Neuronal stem cell (in vitro differentiated cells): ENCODE results near the gene C16orf46. TPM values are rescaled to one million over a fixed set of nuclear protein-coding genes. Genes with fewer than 3 reads are reported as not detected.
A peak's percentile ranks its signal among the peaks of the same experiment; 100 is the strongest.

Experiments
- DNase-seq: peaks from one replicate; pipeline ENCODE4 v3.0.0-alpha.2; 2013; ENCODE audit warnings: low spot score
- H2AFZ ChIP-seq: one replicate; pipeline ENCODE4 v1.6.1; 2013; ENCODE audit warnings: mild to moderate bottlenecking, low read length, inconsistent platforms
- H2AK5ac ChIP-seq: 2 replicates; pipeline ENCODE4 v1.6.1; 2013; ENCODE audit warnings: low read depth, mild to moderate bottlenecking, inconsistent platforms, low read length, moderate library complexity, mixed read lengths
- H2BK120ac ChIP-seq: 2 replicates; pipeline ENCODE4 v1.6.1; 2013; ENCODE audit warnings: low read depth, mild to moderate bottlenecking, inconsistent platforms, low read length, moderate library complexity, mixed read lengths
- H2BK12ac ChIP-seq: one replicate; pipeline ENCODE4 v1.6.1; 2013; ENCODE audit warnings: low read length, inconsistent platforms
- H2BK15ac ChIP-seq: 2 replicates; pipeline ENCODE4 v1.6.1; 2013; ENCODE audit warnings: mild to moderate bottlenecking, low read length, inconsistent platforms, mixed read lengths
- H2BK5ac ChIP-seq: one replicate; pipeline ENCODE4 v1.6.1; 2013; ENCODE audit warnings: inconsistent platforms, mild to moderate bottlenecking, low read length, moderate library complexity
- H3K14ac ChIP-seq: one replicate; pipeline ENCODE4 v1.6.1; 2013; ENCODE audit warnings: low read length, inconsistent platforms
- H3K18ac ChIP-seq: 2 replicates; pipeline ENCODE4 v1.6.1; 2013; ENCODE audit warnings: low read length, inconsistent platforms
- H3K23ac ChIP-seq: 2 replicates; pipeline ENCODE4 v1.6.1; 2013; ENCODE audit warnings: low read depth, mild to moderate bottlenecking, mixed read lengths, low read length, inconsistent platforms; ENCODE audit not compliant: poor library complexity
- H3K27ac ChIP-seq: replicated peaks from 3 replicates; pipeline ENCODE4 v1.5.1; 2013; ENCODE audit warnings: low read length, inconsistent platforms
- H3K27me3 ChIP-seq, 3 experiments: 2 replicates each; pipeline ENCODE4 v1.6.1; 2013; ENCODE audit warnings: low read length in 3 of 3, mild to moderate bottlenecking in 2 of 3, inconsistent platforms in 1 of 3, low read depth in 1 of 3, mixed read lengths in 1 of 3, moderate library complexity in 1 of 3; ENCODE audit not compliant: control insufficient read depth in 3 of 3, insufficient read depth in 3 of 3
- H3K36me3 ChIP-seq, 2 donors: replicated peaks in 1 of 2; 2 replicates each; pipeline ENCODE4 v1.6.1; 2013; ENCODE audit warnings: low read length in 2 of 2; ENCODE audit not compliant: control insufficient read depth in 2 of 2, insufficient read depth in 2 of 2
- H3K4ac ChIP-seq: 2 replicates; pipeline ENCODE4 v1.6.1; 2013; ENCODE audit warnings: inconsistent platforms, mild to moderate bottlenecking, low read length, moderate library complexity
- H3K4me1 ChIP-seq, 2 donors: 1 replicate in 1 of 2; 2 replicates in 1 of 2; pipeline ENCODE4 v1.6.1; 2013; ENCODE audit warnings: low read length in 2 of 2, low read depth in 1 of 2; ENCODE audit not compliant: control insufficient read depth in 2 of 2, insufficient read depth in 1 of 2
- H3K4me2 ChIP-seq: one replicate; pipeline ENCODE4 v1.6.1; 2013; ENCODE audit warnings: mild to moderate bottlenecking, low read length, inconsistent platforms; ENCODE audit not compliant: insufficient read depth, poor library complexity, severe bottlenecking
- H3K4me3 ChIP-seq, 2 donors: 2 replicates each; pipeline ENCODE4 v1.5.1; 2013; ENCODE audit warnings: low read length in 2 of 2, mild to moderate bottlenecking in 2 of 2, inconsistent platforms in 1 of 2, moderate library complexity in 1 of 2
- H3K79me1 ChIP-seq: one replicate; pipeline ENCODE4 v1.6.1; 2013; ENCODE audit warnings: low read depth, mild to moderate bottlenecking, inconsistent platforms, low read length, moderate library complexity
- H3K9ac ChIP-seq: one replicate; pipeline ENCODE4 v1.6.1; 2013; ENCODE audit warnings: mild to moderate bottlenecking, low read depth, low read length, inconsistent platforms; ENCODE audit not compliant: poor library complexity
- H3K9me3 ChIP-seq, 2 donors: replicated peaks in 1 of 2; 2 replicates each; pipeline versions ENCODE3 to v1.6.1; 2013; ENCODE audit warnings: low read length in 2 of 2, mild to moderate bottlenecking in 2 of 2, inconsistent platforms in 1 of 2, low read depth in 1 of 2, mixed read lengths in 1 of 2, moderate library complexity in 1 of 2; ENCODE audit not compliant: control insufficient read depth in 2 of 2, insufficient read depth in 1 of 2
- H4K8ac ChIP-seq: one replicate; pipeline ENCODE4 v1.6.1; 2013; ENCODE audit warnings: low read depth, mild to moderate bottlenecking, inconsistent platforms, low read length, moderate library complexity
- H4K91ac ChIP-seq: one replicate; pipeline ENCODE4 v1.6.1; 2013; ENCODE audit warnings: low read length, low read depth, mild to moderate bottlenecking, inconsistent platforms; ENCODE audit not compliant: poor library complexity
- WGBS, 2 donors: extraction: QIAGEN DNeasy Blood & Tissue Kit; methylation state at CpG; one replicate each; pipeline ENCODE4 v1.1.7; 2013; ENCODE audit warnings: missing lambda C conversion rate in 2 of 2, mixed read lengths in 1 of 2; ENCODE audit not compliant: insufficient read length in 2 of 2, insufficient replicate concordance in 1 of 2; ENCODE audit errors: extremely low coverage in 2 of 2; 5-methylcytosine and 5-hydroxymethylcytosine counted together
- polyA plus RNA-seq, 2 experiments: library from polyadenylated mRNA; stranded (reverse); fragments of 200-250 nt; gene quantifications; one replicate each; pipeline ENCODE4 v1.2.3, GENCODE V29; 2013

C16orf46 gene, protein sequence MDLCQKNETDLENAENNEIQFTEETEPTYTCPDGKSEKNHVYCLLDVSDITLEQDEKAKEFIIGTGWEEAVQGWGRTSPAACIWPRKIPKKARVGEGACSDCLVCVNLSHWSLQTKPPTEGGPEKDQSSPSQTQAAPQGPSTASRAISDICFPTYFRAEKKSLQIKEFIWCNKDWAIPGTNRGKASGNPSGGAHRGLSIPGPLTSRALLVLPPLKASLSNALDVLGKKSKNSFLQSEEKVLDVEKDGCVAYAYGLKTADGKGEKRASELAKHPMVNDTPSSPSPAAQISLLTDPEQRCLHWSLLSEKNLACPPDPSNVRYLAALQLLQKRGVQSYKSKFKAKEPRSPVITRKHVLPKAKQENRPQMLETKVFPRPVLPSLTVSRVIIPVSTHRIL
- 4.7 TPM for polyA plus RNA-seq (2013, experiment 1 of 2)
- 6.0 TPM for polyA plus RNA-seq (2013, experiment 2 of 2)

DNA sequence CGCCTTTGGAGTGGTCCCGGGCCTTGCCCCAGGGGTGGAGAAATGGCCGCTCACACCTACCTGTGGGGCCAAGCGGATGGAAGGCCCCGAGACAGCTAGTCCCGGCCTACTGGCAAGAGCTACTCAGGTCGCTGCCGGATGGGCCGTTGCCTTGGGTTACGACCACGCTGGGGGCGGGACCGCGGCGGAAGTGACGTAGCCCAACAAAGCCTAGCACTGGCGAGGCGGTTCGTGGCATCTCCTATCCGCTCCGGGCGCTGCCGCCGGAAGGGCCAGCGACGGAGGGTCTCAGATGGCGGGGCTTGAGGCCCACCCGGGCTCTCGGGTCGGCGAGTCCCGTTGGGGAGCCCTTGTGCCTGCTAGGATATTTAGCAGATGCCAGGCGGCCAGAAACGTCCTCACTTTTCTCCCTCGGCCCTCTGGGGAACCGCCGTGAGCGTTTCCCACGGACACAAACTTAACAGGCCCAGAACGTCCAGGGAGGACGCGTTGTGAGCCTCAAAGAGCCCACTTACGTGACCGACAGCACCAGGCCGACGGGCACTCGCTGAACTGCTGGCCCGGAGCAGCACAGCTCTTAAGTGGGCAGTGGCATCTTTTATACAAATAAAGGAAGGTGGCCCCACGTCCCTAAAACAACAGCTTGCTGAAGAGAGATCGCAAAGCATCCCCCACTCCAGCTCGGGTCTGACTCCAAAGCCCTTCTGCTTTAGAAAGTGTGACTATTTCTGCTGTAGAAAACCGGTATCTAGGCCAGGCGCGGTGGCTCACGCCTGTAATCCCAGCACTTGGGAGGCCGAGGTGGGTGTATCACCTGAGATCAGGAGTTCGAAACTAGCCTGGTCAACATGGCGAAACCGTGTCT, at the start of gene C16orf46:
Gene C16orf46 (minus strand): TSS at position 163 of the 865 bp plus-strand sequence. CDS start 13,283 bp downstream, outside the sequence.
- Histone ChIP-seq H3K4me1 (peaks cover 0 to 2% of the 10 kb centered on the region in 2 donors), H3K27me3 (no peaks in the 10 kb centered on the region), H3K14ac (peak within 1 kb of the TSS; percentile 25), H3K79me1 (no peaks in the 10 kb centered on the region), H2BK120ac (no peak within 1 kb of the TSS), H2BK12ac (no peak within 1 kb of the TSS), H3K4me3 (peak within 1 kb of the TSS; percentile 83 to 92), H3K9me3 (no peaks in the 10 kb centered on the region), H2BK15ac (no peak within 1 kb of the TSS), H4K8ac (peak within 1 kb of the TSS; percentile 86), H2BK5ac (peak within 1 kb of the TSS; percentile 45), H2AFZ (peak within 1 kb of the TSS; percentile 99), H3K4ac (peak within 1 kb of the TSS; percentile 86), H3K18ac (peak within 1 kb of the TSS; percentile 97), H4K91ac (peak within 1 kb of the TSS; percentile 59), H3K9ac (peak within 1 kb of the TSS; percentile 95), H3K27ac (peak within 1 kb of the TSS; percentile 86), H3K23ac (peak within 1 kb of the TSS; percentile 98), H2AK5ac (peak within 1 kb of the TSS; percentile 86), H3K4me2 (peak within 1 kb of the TSS; percentile 78), H3K36me3 (peaks cover 0 to 17% of the 10 kb centered on the region in 2 donors)
- peak; percentile 95 for DNase-seq
- no CpG with 5 or more reads among the region's 59 CpGs for WGBS, 2 donors

GRCh38 chr16:81123092-81123852, 46.2 kb upstream of the C16orf46 start:
- Histone ChIP-seq H3K14ac (peak overlapping the region; percentile 31), H3K79me1 (no peaks in the 10 kb centered on the region), H3K18ac (peak overlapping the region; percentile 71), H3K36me3 (no peaks in the 10 kb centered on the region), H2BK5ac (no peak overlapping the region), H3K4me3 (no peak overlapping the region), H3K23ac (peak overlapping the region; percentile 80), H3K4me2 (no peak overlapping the region), H2AFZ (no peak overlapping the region), H4K91ac (no peak overlapping the region), H3K9ac (no peak overlapping the region), H3K4me1 (no peaks in the 10 kb centered on the region), H4K8ac (no peak overlapping the region), H3K27ac (no peak overlapping the region), H2AK5ac (no peak overlapping the region), H2BK15ac (no peak overlapping the region), H3K27me3 (no peaks in the 10 kb centered on the region), H2BK120ac (no peak overlapping the region), H3K4ac (no peak overlapping the region), H2BK12ac (no peak overlapping the region), H3K9me3 (peaks cover 0 to 2% of the 10 kb centered on the region in 2 donors)
- DNase-seq, result no peak
- WGBS, 2 donors, result no CpG with 5 or more reads among the region's 17 CpGs

DNA sequence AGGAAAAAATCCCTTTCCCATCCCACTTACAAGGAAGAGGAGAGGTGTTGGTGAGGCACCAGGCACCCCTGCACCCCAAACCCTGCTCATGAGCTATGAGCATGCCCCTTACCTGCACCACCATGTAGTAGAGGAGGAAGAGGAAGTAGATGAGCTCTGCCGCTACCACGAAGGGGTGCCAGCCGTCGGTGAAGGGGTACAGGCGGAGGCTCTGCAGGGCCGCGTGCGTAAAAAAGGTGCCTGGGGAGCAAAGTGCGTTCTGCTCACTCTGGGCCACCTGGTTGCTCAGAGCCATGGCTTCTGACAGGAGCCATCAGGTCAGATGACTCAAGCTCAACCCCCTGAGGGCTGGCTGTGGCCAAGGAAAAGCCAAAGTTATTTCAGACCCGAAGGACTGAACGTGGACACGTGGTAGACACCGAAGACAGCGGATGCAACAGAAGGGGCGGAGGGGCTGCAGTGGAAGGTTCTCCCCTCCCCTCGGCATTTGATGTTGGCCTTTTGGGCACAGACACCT, 44.5 kb upstream of the C16orf46 start:
- WGBS, 2 donors, result no CpG with 5 or more reads among the region's 16 CpGs
- no peaks in the 10 kb centered on the region for H3K79me1 ChIP-seq
- no peak overlapping the region for H3K9ac ChIP-seq
- peak overlapping the region; percentile 38 for H3K14ac ChIP-seq
- H2BK5ac ChIP-seq, result no peak overlapping the region
- no peak overlapping the region for H2BK12ac ChIP-seq
- H4K8ac ChIP-seq, result no peak overlapping the region
- no peak overlapping the region for H3K27ac ChIP-seq
- peak overlapping the region; percentile 93 for H3K23ac ChIP-seq
- DNase-seq, result no peak
- no peak overlapping the region for H3K4ac ChIP-seq
- no peak overlapping the region for H3K4me3 ChIP-seq
- H2AK5ac ChIP-seq, result no peak overlapping the region
- H2BK15ac ChIP-seq, result no peak overlapping the region
- H3K27me3 ChIP-seq, result no peaks in the 10 kb centered on the region
- H3K36me3 ChIP-seq, result no peaks in the 10 kb centered on the region
- no peak overlapping the region for H4K91ac ChIP-seq
- H3K4me1 ChIP-seq, result no peaks in the 10 kb centered on the region
- no peak overlapping the region for H2AFZ ChIP-seq
- H2BK120ac ChIP-seq, result no peak overlapping the region
- H3K18ac ChIP-seq, result no peak overlapping the region
- peaks cover 0 to 2% of the 10 kb centered on the region in 2 donors for H3K9me3 ChIP-seq
- no peak overlapping the region for H3K4me2 ChIP-seq
